Epithelial cell of esophagus (primary cell): ENCODE data around the gene HNRNPCL2.
"Not testable (repeated sequence)": the region's sequence is repeated elsewhere in the genome, so short reads cannot be mapped to it uniquely, and the experiment has no call there.

Experiments
- DNase-seq: peaks from one replicate; pipeline ENCODE4 v3.0.0; 2010; ENCODE audit warnings: low read depth
- H3K4me3 ChIP-seq: 2 replicates; pipeline ENCODE4 v1.5.1; 2011; ENCODE audit warnings: mild to moderate bottlenecking, low read length, control low read depth

The HNRNPCL2 gene

GRCh38 chr1:13116754-13117153, at the start of gene HNRNPCL2:
TSS of gene HNRNPCL2 (minus strand) at chr1:13116854. CDS start at chr1:13116400, 454 bp downstream.
- not testable (repeated sequence) for H3K4me3 ChIP-seq, DNase-seq

DNA sequence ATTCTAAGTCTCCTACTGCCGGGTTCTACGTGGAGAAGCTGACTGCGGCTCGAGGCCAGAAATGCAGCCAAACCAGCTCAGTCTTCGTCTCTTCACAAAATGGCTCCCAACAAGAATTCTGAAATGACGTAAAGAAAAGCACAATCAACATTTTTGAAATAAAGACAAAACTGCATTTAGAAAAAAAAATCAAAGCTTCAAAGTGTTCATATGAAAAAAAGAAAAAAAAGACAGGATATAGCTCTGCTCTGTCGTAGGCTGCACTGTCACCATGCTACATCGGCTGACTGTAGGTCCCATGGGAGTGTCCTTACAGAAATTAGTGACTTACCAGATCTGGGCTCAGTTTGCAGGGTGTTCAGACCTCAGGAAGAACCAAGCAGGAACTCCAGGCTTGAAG, 48.9 kb upstream of the HNRNPCL2 start, which contains the start of gene HNRNPCL4:
Gene HNRNPCL4, minus strand, starts transcription at position 101 of the 400 bp plus-strand sequence. CDS start 164 bp downstream, outside the sequence.
- not testable (repeated sequence) for DNase-seq, H3K4me3 ChIP-seq

GRCh38 chr1:13155909-13156308, 39.3 kb upstream of the HNRNPCL2 start, which contains the start of gene PRAMEF26:
TSS of gene PRAMEF26 (minus strand) at chr1:13156009. CDS start at chr1:13153095, 2,914 bp downstream.
- not testable (repeated sequence) for DNase-seq, H3K4me3 ChIP-seq

DNA sequence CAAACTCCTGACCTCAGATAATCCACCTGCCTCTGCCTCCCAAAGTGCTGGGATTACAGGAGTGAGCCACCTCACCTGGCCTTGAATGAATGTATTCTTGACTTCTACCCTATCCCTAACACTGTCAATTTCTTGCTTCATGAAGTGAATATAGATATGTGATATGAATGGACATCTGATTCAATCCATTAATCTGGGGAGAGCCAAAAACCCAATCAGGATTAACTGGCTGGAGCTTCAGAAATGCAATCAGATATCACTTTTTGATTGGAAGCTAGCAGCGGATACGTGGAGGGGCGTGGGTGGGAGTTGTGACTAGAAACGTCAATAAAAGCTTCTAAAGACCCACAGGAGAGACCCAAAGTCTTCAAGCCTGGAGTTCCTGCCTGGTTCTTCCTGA, 46.2 kb downstream of the HNRNPCL2 start, which contains the start of gene PRAMEF25:
Gene PRAMEF25, plus strand, starts transcription at position 301 of the 400 bp plus-strand sequence. CDS start 2,920 bp downstream, outside the sequence.
- DNase-seq, H3K4me3 ChIP-seq: not testable (repeated sequence)
